Measurements from ENCODE around the gene ZC3HAV1. TPM values are rescaled to one million over a fixed set of nuclear protein-coding genes. Genes with fewer than 3 reads are reported as not detected.
A peak's percentile ranks its signal among the peaks of the same experiment; 100 is the strongest.

Gene ZC3HAV1
- total RNA-seq, 1 donor from 2014 or later: 44.6 TPM

GRCh38 chr7:139112316-139112715, 2.8 kb upstream of the ZC3HAV1 start:
- H3K36me3 Mint-ChIP-seq (ENCODE audit: insufficient read depth): no peaks in the 10 kb centered on the region
- H3K4me1 Mint-ChIP-seq (ENCODE audit: low read depth): peaks cover 18% of the 10 kb centered on the region
- no peak for TF ChIP-seq CTCF (IDR thresholded peaks at IDR 0.05; ENCODE audit: unreplicated experiment)
- no peaks in the 10 kb centered on the region for H3K9me3 Mint-ChIP-seq (ENCODE audit: low read depth)
- H3K27ac Mint-ChIP-seq: no peak overlapping the region
- no peak overlapping the region for H3K4me3 Mint-ChIP-seq (ENCODE audit: low read depth)
- H3K27me3 Mint-ChIP-seq: peaks cover 10% of the 10 kb centered on the region
- DNase-seq (ENCODE audit: low spot score, unreplicated experiment): no peak

GRCh38 chr7:139111811-139112301, 2.3 kb upstream of the ZC3HAV1 start:
- no peak overlapping the region for H3K4me3 Mint-ChIP-seq (ENCODE audit: low read depth)
- DNase-seq (ENCODE audit: low spot score, unreplicated experiment): no peak
- no peaks in the 10 kb centered on the region for H3K9me3 Mint-ChIP-seq (ENCODE audit: low read depth)
- TF ChIP-seq CTCF (IDR thresholded peaks at IDR 0.05; ENCODE audit: unreplicated experiment): no peak
- H3K27me3 Mint-ChIP-seq: peaks cover 10% of the 10 kb centered on the region
- H3K36me3 Mint-ChIP-seq (ENCODE audit: insufficient read depth): no peaks in the 10 kb centered on the region
- peaks cover 17% of the 10 kb centered on the region for H3K4me1 Mint-ChIP-seq (ENCODE audit: low read depth)
- H3K27ac Mint-ChIP-seq: no peak overlapping the region

- DNase-seq (ENCODE audit: low spot score, unreplicated experiment): no peak
Observed at GRCh38 chr7:139111147-139111546, 1.6 kb upstream of the ZC3HAV1 start.

GRCh38 chr7:139109983-139110411, 477 bp upstream of the ZC3HAV1 start:
- peaks cover 6% of the 10 kb centered on the region for H3K27me3 Mint-ChIP-seq
- peak overlapping the region; percentile 95 for H3K27ac Mint-ChIP-seq

More at GRCh38 chr7:139111147-139111546, 1.6 kb upstream of the ZC3HAV1 start:
- H3K9me3 Mint-ChIP-seq (ENCODE audit: low read depth): no peaks in the 10 kb centered on the region
- no peaks in the 10 kb centered on the region for H3K36me3 Mint-ChIP-seq (ENCODE audit: insufficient read depth)
- peaks cover 10% of the 10 kb centered on the region for H3K27me3 Mint-ChIP-seq
- no peak overlapping the region for H3K4me3 Mint-ChIP-seq (ENCODE audit: low read depth)
- no peak for TF ChIP-seq CTCF (IDR thresholded peaks at IDR 0.05; ENCODE audit: unreplicated experiment)
- H3K4me1 Mint-ChIP-seq (ENCODE audit: low read depth): peaks cover 16% of the 10 kb centered on the region
- no peak overlapping the region for H3K27ac Mint-ChIP-seq

More at GRCh38 chr7:139109983-139110411, 477 bp upstream of the ZC3HAV1 start:
- TF ChIP-seq CTCF (IDR thresholded peaks at IDR 0.05; ENCODE audit: unreplicated experiment): no peak
- no peak for DNase-seq (ENCODE audit: low spot score, unreplicated experiment)
- Mint-ChIP-seq H3K9me3 (ENCODE audit: low read depth) (no peaks in the 10 kb centered on the region), H3K36me3 (ENCODE audit: insufficient read depth) (no peaks in the 10 kb centered on the region), H3K4me3 (ENCODE audit: low read depth) (peak overlapping the region; percentile 88), H3K4me1 (ENCODE audit: low read depth) (peaks cover 18% of the 10 kb centered on the region)

Measured in progenitor cell of endocrine pancreas (in vitro differentiated cells).